HG03159 (cell line): Measurements from ENCODE around the gene TRIM68.

Source experiments
- ATAC-seq: cut with Tn5 transposase; IDR thresholded peaks from one replicate; pipeline ENCODE4 v1.9.1; 2021; ENCODE audit warnings: mild to moderate bottlenecking, moderate library complexity; ENCODE audit not compliant: unreplicated experiment

The TRIM68 gene

GRCh38 chr11:4607781-4608666, at the start of gene TRIM68:
Gene TRIM68, minus strand, starts transcription at chr11:4608231. Its CDS starts 2,727 bp downstream, at chr11:4605504.
- peak; percentile 100 for ATAC-seq

- ATAC-seq, result no peak
Observed at GRCh38 chr11:4654635-4655369, 46.8 kb upstream of the TRIM68 start.

- ATAC-seq, result no peak
Observed at GRCh38 chr11:4647766-4648165, 39.7 kb upstream of the TRIM68 start.

GRCh38 chr11:4645974-4646373, 37.9 kb upstream of the TRIM68 start:
- no peak for ATAC-seq

GRCh38 chr11:4644233-4644632, 36.2 kb upstream of the TRIM68 start:
- ATAC-seq, result no peak

GRCh38 chr11:4643682-4644081, 35.7 kb upstream of the TRIM68 start, which contains the start of gene OR51E1:
Gene OR51E1, plus strand, starts transcription at chr11:4643982. Its CDS starts 8,545 bp downstream, at chr11:4652527.
- no peak for ATAC-seq

GRCh38 chr11:4643076-4643475, 35.0 kb upstream of the TRIM68 start:
- no peak for ATAC-seq

- no peak for ATAC-seq
Observed at GRCh38 chr11:4642043-4642442, 34.0 kb upstream of the TRIM68 start.

GRCh38 chr11:4641501-4641900, 33.5 kb upstream of the TRIM68 start:
- ATAC-seq, result no peak

GRCh38 chr11:4639931-4640330, 31.9 kb upstream of the TRIM68 start:
- no peak for ATAC-seq

GRCh38 chr11:4637662-4638047, 29.6 kb upstream of the TRIM68 start:
- no peak for ATAC-seq

- ATAC-seq, result peak; percentile 95
Observed at GRCh38 chr11:4636962-4637661, 29.1 kb upstream of the TRIM68 start, which contains the start of gene OR51D1. Gene OR51D1, plus strand, starts transcription at chr11:4637477. Its CDS starts 2,314 bp downstream, at chr11:4639791.

- no peak for ATAC-seq
Observed at GRCh38 chr11:4636136-4636535, 28.1 kb upstream of the TRIM68 start.

GRCh38 chr11:4626207-4627099, 18.4 kb upstream of the TRIM68 start:
- ATAC-seq, result no peak

GRCh38 chr11:4619514-4619913, 11.5 kb upstream of the TRIM68 start:
- no peak for ATAC-seq

- no peak for ATAC-seq
Observed at GRCh38 chr11:4615856-4616444, 7.9 kb upstream of the TRIM68 start.

GRCh38 chr11:4611986-4612385, 4.0 kb upstream of the TRIM68 start:
- no peak for ATAC-seq

GRCh38 chr11:4610258-4610935, 2.4 kb upstream of the TRIM68 start:
- ATAC-seq, result no peak

GRCh38 chr11:4607096-4607495, 935 bp downstream of the TRIM68 start:
- no peak for ATAC-seq
